ENCODE data around the gene TMEM190.
A peak's percentile ranks its signal among the peaks of the same experiment; 100 is the strongest.
"Not testable (repeated sequence)": the region's sequence is repeated elsewhere in the genome, so short reads cannot be mapped to it uniquely, and the experiment has no call there.

Gene TMEM190

DNA sequence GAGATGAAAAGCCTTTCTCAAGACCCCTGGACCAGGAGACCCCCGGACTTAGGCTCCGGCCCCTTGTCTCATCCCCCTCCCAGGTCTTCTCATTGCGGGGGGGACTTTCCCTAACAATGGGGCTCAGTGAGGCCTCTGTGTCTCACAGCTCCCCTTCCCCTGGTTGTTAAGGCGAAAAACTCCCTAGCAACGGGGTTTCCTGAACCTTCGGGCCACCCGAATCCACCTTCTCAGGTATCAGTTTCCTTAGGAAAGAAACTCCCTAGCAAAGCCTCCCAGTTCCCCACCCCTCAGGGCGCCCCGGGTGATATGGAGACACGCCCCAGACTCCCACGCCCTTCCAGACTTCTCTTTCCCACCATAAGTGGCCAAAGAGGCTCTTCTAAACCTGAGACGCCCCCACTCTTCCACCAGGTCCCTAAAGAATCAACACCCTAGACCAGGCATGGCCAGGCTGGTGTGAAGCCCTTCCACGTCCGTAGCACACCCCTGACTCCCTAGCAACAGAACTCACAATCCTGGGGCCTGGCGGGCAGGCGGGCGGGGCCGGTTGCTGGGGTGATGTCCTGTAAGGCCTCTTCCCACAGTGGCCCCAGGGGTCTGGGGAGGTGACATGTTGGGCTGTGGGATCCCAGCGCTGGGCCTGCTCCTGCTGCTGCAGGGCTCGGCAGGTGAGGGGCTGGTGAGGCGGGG is at the start of gene TMEM190:
Gene TMEM190, plus strand, starts transcription at position 586 of the 693 bp plus-strand sequence. Its CDS starts 28 bp downstream, at position 614.
- no peak for DNase-seq

- not testable (repeated sequence) for DNase-seq
These were observed 47.8 kb upstream of the TMEM190 start for GRCh38 chr19:55328774-55329318.

DNA sequence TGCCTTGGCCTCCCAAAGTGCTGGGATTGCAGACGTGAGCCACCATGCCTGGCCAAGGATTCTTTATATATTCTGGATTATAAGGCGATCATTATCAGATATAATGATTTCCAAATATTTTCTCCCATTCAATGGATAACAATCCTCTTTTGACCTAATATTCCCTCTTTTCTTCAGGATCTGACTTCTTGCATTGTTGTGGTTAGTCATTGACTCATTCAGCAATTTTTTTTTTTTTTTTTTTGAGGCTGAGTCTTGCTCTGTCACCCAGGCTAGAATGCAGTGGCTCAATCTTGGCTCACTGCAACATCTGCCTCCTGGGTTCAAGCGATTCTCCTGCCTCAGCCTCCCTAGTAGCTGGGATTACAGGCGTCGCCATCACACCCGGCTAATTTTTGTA is 46.8 kb upstream of the TMEM190 start:
- not testable (repeated sequence) for DNase-seq

GRCh38 chr19:55333870-55334269 is 42.8 kb upstream of the TMEM190 start:
- DNase-seq, result no peak

DNA sequence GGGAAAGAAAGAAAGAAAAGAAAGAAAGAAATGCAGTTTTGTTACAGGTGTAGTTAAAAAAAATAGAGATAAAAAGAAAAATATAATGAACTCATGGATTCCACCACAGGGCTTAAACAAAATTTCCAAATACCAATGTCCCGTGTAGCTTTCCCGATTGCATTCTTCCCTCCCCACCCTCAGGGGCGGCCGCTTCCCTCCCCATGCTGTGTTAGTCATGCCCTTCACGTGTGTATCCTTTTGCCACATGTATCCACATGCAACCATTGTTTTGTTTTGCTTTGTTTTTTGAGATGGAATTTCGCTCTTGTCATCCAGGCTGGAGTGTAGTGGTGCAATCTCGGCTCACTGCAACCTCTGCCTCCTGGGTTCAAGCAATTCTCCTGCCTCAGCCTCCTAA is 40.5 kb upstream of the TMEM190 start:
- DNase-seq, result no peak

DNA sequence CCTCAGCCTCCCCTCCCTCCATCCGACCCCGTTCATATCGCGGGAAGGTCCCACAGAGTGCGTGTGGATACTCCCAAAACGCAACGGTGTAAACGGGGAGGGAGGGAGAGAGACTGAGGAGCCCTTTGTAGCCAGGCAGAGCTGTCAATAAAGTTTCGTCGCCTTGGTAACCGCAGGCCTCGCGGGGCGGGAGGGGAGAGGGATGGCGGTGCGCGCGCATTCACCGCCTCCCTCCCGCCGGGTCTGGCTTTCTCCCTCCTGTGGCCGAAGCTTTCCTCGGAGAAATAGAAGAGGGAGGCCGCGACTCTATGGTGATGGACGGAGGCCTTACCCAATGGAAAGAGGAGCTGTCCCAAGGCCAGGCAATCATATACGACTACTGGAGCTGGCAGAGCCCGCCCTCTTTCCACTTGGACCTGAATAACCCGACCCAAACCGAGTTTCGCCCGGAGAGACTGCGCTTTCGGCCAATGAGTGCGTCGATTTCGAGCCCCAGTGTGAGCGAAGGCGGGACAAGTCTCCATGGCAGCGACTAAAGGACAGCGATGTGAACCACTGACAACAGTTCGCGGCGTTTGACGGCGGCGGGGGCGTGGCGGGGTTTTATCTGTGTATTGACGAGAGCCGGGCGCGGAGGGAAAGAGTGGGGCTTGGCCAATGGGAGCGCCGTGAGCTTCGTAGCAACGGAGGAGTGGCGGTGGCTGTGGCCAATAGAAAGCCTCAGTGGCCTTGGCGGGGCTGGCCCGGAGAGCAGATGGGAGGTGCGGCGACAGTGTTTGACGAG is 37.3 kb upstream of the TMEM190 start, which contains the start of gene KMT5C:
Gene KMT5C, plus strand, starts transcription at position 772 of the 784 bp plus-strand sequence. CDS start 2,061 bp downstream, outside the sequence.
- peak; percentile 99 to 100 (median 100) for DNase-seq

DNA sequence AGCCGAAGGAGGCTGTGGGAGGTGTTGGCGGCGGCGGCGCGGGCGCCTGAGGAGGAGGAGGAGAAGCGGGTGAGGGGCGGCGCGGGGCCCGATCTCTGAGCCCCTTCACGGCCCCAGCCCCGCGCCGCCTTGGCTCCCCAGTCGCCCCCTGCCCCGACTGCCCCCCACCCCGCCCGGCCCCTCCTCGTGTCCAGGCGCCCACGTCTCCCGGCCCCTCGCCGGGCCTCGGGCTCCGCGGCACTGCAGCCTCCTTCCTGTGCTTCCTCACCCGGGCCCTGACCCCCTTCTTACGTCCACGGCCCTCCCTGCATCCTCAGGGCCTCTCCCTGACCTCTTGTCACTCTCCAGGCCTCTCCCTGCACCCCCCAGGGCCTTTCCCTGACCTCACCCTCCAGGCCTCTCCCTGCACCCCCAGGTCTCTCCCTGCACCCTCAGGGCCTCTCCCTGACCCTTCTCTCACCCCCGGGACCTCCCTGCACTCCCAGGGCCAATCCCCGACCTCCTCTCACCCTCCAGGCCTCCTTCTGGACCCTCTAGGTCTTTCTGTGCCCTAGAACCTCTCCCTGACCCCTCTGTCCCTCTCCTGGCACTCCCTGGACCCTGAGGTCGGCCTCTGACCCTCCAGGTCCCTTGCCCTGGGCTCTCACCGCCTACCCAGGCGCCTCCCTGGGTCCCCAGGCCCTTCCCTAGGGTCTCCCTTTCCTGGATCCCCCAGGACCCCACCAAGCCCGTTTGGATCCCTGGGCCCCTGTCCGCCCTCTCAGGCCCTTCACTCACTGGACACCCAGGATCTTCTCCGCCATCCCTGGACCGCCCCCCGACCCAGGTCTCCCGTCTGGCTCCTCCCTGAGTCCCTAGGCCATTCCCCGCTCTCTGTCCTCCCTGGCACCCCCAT is 36.5 kb upstream of the TMEM190 start:
- DNase-seq, result peak in 2 of 6 experiments; percentile 37 to 53

- peak in 1 of 6 experiments; percentile 21 for DNase-seq
These were observed 35.9 kb upstream of the TMEM190 start for GRCh38 chr19:55340784-55341147.

GRCh38 chr19:55341171-55341588 is 35.4 kb upstream of the TMEM190 start:
- DNase-seq, result peak in 4 of 6 experiments; percentile 26 to 37 (median 31)

DNA sequence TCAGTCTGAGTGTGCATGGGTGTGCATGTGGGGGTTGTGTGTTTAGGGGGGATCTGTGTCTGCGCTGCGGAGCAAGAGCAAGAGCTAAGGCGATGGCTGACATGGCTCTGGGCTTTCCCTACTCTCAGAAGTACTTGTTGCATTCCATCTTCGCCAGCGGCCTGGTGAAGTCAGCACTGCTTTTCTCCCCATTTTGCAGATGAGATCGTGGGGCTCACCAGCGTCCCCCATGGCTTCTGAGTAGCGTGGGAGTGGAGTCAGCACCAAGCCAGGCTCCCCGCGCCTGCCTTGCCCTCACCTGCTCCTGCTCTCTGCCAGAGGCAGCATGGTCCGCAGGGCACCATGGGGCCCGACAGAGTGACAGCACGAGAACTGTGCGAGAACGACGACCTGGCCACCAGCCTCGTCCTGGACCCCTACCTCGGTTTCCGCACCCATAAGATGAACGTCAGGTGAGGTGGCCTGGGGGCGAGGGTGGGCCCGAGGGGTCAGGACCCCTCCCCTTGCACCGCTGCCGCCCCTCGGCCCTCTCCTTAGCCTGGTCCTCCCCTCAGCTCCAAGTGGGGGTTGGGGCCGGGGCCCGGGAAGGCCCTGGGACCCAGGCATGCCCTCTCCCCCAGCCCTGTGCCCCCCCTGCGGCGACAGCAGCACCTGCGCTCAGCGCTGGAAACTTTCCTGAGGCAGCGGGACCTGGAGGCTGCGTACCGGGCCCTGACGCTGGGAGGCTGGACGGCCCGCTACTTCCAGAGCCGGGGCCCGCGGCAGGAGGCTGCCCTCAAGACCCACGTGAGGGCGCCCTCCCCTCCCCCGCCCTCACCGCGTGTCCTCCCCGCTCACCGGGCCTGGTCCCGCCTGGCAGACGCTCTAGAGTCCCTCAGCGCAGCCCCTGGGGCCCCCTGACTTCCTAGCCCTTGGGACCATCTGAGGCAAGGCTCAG is 34.8 kb upstream of the TMEM190 start:
- no peak for DNase-seq

GRCh38 chr19:55344444-55344843 is 32.2 kb upstream of the TMEM190 start:
- DNase-seq, result no peak

DNA sequence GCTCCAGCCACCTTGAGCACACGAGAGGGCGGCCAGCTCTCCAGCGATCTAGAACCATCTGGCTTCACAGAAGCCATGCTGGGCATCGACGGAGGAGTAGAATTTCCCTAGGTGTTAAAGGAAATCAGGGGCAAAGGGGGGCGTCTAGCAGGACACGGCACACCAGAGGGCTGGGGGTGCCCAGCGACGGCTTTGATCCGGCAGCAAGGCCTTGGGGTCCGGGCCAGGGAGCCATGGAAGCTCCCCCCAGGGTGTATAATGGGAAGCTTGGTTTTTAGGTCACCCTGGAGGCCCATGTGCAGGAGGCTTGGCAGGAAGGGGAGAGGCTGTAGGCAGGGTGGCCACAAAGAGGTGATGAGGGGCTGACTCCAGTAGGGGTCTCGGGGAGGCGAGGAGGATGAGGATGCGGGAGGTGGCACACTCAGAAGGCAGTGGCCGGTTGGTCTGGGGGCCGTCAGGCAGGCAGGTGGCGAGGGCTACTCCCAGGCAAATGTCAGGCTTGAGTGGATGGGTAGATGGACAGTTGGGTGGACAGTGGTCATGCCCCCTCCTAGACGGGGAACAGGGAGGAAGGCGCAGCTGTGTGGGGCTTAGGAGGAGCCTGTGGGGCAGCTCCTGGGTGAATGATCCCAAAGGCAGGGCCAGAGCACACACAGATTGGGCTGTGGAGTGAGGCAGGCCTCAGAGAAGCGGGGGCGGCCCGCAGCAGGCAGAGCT is 31.4 kb upstream of the TMEM190 start:
- DNase-seq, result no peak

- DNase-seq, result no peak
These were observed 30.6 kb upstream of the TMEM190 start for GRCh38 chr19:55345818-55346724.

- no peak for DNase-seq
These were observed 29.7 kb upstream of the TMEM190 start for GRCh38 chr19:55346725-55347441.

GRCh38 chr19:55347442-55348009 is 29.1 kb upstream of the TMEM190 start:
- no peak for DNase-seq

DNA sequence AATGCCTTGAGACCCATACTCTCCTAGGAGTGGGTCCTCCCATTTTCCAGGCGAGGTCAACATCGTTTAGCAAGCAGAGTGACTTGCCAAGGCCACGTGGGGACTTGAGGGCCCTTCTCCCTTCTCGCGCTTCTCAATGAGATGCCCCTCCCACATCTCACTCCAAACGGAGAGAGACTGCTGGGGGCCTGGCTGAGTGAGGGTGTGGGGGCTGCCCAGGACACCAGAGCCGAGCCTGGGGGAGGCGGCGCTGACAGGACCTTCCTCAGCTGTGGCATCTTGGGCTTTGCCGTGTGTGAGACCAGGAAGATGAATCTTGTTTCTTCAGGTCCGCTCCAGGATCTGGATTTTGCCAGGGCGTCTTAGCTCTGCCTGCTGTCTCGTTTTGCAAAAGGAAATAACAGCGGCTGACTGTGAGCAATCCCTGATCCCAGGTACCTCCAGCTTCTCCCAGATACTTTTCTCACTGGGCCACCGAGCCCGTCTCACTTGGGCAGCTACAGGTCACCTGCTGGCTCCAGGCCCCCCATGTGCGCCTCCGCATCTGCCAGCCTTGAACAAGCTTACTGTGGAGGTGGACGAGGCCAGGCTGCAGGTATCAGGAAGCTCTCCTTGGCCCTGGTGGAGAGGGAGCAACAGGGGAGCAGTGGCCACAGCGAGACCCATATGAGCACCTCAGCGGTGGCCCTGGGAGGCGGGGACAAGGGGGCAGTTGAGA is 28.1 kb upstream of the TMEM190 start:
- no peak for DNase-seq

- no peak for DNase-seq
These were observed 25.9 kb upstream of the TMEM190 start for GRCh38 chr19:55350620-55351315.
